Endometrium (tissue), 2 donors: ENCODE data around the gene MORN1.

ENCODE experiments used
- FAIRE-seq: peaks from 2 replicates; lab custom pipeline; 2012; peaks lifted over from hg19 to GRCh38; lab: Jason Lieb, UNC
- donor health status: control.
- donor health status: control.

The MORN1 gene

DNA sequence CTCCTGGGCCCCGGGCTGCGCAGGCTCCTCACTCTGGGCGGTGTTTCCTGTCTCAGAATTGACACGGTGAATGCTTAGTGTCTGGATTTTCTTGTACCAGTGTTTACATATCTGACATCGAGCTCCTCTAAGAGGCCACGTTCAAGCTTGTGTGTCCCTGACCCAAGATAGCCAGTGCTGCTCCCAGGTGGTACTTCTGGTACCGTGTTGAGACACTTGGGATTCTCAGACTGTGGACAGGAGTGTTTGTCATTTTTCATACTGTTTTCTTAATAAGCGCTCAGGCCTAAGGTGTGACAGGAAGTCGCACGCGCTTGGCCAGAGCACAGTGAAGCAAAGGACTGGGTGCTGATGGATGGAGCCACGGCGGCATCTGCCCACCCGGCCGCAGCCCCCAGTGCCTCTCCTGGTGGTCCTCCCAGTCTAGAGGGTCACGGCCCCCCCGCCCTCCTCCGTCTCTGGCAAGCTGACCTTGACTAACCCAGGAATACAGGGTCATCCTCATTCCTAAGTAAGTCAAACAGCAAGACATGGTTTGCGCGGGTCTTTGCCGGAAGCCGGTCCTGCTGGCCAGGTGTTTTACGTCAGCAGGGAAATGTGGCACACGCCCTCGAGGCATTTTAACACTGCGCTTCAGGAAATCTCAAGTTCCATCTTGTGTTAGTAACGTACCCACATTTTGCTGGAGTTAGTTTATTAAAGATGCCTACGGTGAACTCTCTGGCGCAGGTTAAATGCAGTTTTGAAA lies 13.0 kb upstream of the MORN1 start:
- FAIRE-seq = no peak

DNA sequence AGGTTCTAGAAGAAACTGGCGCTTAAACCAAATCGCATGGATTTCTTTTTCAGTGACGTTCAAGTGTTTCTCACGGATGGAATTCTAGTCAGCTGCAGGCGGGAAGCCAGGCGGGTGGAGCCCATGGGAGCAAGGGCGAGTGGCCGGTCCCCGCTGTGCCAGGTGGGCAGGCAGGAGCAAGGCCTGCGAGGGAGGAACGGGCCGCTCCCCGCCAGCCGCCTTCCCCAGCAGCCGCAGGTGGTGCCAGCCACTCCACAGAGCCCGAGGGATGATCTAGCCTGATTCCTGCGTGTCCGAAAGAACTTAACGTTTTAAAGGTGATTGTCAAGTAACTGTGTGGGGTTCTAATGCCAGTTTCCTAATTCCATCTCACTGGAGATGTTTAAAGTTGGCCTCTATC lies 11.9 kb upstream of the MORN1 start:
- FAIRE-seq = no peak

DNA sequence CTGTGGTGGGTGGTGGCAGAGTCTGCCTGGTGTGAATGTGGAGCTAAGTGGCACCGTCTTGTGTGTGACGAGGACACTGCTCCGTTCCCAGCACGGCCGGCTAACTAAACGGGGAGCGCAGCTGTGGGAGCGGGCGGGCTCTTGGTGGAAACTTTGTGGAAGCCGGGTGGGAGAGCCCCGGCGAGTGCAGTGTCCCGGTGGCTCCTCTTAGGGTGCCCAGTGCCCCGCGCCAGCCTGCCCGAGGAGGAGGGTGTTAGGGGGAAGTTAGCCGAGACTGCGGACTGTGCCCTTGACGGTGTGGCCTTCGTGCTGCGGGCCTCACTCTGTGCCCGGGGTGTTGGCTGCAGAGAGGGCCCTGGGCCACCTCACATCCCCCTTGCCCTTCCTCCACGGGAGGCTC lies 11.1 kb upstream of the MORN1 start:
- no peak for FAIRE-seq

DNA sequence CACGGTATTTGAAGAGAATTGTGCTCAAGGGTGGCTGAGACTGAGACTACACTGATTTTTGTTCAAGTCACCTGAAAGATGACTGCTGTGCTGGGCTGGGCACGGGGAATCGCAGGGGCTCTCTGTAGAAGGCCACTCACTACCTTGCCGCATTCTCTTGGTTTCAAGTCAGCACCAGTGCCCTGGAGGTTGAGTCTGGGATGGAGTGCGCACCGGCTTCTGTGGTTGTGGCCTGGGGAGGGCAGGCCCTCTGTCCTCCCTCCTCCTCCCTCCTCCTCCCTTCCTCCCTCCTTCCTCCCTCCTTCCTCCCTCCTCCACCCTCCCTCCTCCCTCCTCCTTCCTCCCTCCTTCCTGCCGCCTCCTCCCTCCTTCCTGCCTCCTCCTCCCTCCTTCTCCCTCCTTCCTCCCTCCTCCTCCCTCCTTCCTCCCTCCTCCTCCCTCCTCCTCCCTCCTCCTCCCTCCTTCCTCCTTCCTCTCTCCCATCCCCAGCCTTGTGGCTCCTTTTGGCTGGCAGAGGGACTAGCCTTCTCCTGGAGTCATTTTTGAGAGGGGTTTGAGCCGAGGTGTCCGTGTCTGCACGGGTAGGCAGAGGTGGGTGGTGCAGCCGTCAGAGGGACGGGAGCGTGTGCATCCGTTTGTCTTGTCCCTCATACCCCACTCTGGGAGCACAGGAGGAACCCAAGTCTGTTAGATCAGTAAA lies 9.7 kb upstream of the MORN1 start:
- FAIRE-seq = no peak

DNA sequence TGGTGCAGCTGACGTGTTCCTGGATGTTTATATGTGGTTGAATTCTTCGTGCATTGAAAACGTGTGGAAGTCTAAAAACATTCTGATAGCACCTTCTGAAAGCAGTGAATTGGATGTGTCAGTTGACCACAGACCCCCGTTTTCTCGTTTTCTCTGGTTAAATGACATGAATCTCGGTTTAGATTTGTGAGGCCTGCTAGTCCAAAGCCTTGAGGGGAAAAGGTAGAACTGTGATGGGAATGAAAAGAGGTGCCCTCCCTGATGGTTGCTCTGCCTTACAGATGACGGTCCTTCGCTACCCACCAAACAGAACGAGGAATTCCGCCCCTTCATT lies 9.2 kb upstream of the MORN1 start:
- no peak for FAIRE-seq

DNA sequence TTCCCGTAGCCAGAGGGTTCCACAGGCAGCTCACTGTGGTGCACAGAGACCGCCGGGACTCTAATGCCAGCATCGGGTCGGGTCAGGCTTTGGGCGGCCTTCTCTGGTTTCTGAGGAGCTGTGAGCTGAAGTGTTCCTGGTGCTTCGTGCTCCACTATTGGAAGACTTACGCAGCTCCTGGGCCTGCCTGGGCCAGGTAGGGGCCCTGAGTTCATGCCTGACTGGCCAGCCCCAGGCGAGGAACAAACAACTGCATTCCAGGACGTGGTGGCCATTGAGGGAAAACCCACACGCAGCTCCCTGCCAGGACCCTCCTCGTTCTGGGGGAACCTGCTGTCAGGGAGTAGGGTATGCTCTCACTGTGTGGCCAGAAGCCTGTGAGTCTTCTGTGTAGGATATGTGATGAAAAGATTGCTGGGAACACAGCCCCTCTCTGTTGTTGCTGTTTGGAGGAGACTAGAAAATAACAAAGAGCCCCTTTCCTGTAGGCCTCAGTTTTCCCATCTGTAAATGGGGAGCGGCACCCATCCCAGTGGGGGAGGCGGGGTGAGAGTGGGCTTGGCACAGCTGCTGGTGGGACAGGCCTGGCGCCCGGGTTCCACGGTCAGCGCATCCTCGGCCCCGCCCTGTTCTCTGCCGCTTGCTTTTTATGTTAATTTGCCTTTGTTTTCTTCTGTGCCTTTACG lies 8.7 kb upstream of the MORN1 start:
- FAIRE-seq = no peak

DNA sequence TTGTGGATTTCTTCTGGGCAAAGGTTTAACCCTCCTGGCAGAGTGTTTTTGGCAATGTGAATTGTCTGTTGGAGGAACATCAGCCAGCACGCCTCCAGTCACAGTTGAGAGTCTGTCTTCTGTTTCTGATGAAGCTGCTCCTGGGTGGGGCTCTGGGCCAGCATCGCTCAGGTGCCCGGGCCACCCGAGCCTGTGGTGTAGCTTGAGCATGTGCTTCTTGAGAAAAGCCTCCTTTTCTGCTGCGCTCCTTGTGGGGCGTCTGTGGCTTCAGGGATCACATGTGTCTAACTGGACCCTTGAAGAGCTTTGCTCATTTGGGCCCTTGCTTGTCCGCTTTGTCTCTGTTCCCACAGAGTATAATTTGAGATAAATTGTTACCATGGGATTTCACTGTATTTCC lies 7.5 kb upstream of the MORN1 start:
- no peak for FAIRE-seq

DNA sequence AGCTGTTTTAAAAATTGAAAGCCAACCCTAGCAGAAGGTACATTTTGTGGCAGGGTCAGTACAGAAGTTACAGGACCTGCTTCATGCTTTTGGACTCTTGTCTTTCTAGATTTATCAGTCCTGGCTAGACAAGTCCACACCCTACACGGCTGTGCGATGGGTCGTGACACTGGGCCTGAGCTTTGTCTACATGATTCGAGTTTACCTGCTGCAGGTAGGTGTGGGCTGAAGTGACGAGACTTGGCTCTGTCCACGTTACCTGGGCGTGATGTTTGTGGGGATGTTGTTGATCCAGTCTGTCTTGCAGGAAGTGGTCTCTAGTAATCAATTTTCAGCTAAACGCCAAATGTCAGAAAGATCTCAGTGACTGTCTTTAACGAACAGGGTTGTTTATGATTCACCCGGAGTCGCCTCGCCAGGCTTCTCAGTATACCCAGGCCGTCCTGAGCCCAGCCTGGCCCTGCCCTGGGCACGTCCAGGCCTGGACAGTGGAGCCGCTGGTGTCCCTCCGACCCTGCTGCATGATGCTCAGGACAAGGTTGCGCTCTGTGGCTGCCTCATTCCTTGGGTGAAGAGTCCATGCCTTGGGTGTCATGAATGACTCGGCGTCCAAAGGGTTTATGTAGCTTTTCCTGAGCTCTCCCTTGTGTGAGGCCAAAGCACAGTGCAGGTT lies 5.8 kb upstream of the MORN1 start:
- FAIRE-seq = no peak

DNA sequence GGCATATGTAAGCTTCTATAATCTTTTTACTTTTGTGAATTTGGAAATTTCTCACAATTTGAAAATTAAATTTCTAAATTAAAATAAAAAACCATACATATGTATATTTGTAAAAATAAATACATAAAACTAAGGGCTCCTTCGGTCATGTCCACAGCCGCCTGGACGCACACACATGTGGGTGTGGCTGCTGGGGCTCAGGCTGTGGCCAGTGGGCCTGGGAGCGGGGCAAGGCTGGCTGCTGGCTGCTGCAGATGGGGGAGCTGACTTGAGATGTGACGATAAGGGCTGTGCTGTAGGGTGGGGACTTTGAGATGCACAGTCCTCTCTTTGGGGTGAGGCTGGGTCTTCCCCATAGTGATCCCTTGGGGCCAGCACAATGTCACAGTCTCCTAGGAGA lies 5.1 kb upstream of the MORN1 start:
- no peak for FAIRE-seq

DNA sequence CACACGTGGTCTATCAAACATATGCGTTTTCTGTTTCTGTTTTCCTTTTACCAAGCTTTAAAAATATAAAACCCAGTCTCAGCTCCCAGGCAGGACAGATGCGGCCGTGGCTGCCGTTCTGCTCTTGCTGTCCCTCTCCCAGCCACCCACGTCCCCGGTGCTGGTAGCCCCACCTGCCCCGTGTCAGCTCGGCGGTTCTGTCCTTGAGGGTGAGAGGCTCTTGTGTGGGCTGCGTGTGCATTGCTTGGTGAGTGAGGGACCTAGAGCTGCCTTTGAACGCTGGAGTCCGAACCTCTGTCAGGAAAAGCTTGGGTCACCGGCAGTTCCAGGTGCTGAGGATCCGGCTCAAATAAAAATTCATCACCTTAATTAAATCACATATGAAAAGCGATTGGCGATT lies 4.7 kb upstream of the MORN1 start:
- FAIRE-seq = no peak

DNA sequence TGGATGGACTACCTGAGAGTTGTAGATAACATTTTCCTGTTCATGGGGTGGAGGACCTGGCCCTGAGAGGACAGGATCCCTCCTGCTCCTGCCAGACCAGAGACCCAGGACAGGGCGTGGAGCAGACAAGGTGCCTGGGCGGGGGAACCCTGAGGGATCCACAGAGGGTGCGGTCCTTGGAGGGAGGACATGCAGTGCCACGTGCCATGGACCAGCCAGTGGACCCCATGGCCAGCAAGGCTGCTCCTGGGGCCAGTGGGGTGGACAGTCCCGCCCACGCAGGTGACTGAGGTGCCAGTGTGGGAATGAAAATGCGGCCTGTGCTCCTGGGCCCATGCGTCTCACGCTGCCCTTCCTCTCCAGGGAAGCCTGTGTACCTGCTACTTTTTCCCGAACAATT lies 3.9 kb upstream of the MORN1 start:
- FAIRE-seq = no peak

DNA sequence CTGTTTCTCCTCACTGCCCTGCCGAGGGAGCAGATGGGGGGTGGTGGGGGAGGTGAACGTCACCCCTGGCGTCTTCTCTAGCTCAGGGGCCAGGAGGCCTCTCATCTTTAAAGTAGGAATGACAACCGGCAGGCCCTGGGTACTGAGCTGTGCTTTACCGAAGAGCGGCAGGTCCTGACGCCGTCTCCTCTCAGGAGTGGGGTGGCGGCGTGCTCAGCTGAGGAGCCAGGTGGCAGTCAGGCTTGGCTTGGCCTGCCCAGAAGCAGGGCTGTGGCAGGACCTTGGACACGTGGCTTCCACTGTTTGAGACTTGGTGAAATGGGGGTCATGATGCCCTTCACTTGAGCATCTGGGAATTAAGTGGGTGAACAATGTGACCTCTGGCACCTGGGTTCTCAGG lies 3.4 kb upstream of the MORN1 start:
- no peak for FAIRE-seq

DNA sequence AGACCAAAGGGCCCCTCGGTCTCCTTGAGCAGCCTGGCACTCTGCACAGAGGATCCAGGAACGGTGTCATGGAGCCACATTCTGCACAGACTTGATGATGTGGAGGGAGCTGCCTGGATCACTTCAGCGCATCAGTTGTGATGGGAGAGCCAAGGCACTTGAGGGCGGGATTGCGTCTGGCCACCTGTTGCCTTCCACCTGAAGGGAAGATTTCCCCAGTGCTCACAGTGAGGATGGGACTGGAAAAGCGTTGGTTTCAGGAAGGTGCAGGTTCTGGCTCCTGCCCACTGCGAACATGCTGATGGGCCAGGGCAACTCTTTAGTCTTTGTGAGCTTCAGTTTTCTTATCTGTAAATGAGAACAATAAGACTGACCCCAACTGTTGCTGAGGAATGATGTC lies 2.9 kb upstream of the MORN1 start:
- FAIRE-seq = no peak

DNA sequence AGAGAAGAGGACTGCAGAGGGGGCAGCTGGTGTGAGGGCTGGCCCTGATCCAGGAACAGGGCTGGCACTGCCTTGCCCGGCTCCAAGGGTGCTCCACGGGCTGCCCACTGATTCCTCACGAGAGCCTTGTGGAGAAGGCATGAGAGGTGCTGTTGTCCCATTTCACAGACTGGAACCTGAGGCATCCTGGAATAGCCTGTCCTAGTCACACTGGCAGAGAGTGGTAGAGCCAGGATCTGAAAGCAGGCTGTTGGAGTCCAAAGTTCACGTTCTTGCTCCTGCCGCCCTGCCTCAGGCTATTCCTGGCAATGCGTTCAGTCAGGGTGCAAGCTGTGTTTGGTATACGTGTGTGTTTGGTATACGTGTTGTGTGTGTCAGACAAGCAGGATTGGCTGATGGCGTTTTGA lies 2.1 kb upstream of the MORN1 start:
- no peak for FAIRE-seq

DNA sequence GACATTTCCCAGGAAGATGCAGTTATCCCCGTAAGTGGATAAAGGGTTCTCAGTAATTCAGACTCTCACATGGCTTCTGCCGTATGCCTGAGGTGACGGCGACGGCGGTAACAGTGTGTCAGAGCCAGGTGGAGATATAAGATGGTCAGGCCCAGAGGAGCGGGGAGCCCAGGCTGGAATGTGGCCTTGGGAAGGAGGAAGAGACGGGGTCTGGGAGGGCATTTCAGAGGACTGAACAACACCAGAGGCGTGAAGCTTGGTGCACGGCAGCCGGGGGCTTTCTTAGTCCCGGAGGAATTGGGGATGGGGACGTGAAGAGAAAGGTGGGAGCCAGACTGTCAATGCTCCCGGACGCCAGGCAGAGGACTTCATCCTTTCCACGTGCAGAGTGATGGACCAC lies 1.3 kb upstream of the MORN1 start:
- FAIRE-seq = no peak

DNA sequence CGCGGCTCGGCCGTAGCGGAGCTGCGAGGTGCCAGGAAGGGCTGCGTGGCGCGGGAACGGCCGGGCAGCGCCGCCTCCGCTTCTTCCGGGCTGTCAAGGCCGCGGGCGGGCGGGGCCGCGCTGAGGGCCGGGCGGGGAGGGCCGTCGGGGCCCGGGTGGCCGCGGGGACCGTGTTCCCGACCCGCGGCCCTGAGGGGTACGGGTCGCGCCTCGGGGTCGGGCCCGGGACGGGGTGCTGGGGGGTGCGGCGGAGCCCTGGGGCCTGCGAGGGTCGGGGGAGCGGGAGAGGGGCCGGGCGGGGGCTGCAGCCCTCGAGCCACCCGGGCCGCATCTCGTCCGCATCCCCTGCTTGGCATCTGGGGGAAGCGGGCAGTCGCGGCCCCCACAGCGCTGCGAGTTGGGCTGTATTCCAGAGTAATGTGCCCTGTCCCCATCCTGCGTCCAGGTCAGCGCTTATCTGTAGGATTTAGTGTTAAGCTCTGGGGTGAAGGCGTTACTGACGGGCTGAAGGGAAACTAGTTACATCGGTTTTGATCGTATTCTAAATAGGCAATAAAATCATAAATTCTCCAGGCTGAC lies 666 bp upstream of the MORN1 start:
- no peak for FAIRE-seq

DNA sequence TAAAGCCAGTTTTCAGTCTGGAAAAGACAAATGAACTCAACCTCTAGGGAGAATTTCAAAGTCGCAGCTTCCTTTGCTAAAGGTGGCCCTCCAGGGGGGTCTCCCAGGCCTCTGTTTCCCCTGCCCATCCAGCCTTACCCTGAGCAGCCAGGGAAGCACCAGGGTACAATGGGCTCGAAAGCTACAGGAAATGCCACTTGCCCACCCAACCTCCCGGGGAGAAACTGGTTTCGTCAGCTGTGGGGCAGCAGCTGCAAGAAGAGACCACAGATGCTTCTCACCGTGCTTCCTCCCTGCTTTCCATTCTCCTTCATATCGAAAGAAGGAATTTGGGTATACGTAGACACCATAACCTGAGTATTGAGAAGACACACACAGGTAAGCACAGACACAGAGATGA lies 1.7 kb downstream of the MORN1 start:
- FAIRE-seq = no peak

DNA sequence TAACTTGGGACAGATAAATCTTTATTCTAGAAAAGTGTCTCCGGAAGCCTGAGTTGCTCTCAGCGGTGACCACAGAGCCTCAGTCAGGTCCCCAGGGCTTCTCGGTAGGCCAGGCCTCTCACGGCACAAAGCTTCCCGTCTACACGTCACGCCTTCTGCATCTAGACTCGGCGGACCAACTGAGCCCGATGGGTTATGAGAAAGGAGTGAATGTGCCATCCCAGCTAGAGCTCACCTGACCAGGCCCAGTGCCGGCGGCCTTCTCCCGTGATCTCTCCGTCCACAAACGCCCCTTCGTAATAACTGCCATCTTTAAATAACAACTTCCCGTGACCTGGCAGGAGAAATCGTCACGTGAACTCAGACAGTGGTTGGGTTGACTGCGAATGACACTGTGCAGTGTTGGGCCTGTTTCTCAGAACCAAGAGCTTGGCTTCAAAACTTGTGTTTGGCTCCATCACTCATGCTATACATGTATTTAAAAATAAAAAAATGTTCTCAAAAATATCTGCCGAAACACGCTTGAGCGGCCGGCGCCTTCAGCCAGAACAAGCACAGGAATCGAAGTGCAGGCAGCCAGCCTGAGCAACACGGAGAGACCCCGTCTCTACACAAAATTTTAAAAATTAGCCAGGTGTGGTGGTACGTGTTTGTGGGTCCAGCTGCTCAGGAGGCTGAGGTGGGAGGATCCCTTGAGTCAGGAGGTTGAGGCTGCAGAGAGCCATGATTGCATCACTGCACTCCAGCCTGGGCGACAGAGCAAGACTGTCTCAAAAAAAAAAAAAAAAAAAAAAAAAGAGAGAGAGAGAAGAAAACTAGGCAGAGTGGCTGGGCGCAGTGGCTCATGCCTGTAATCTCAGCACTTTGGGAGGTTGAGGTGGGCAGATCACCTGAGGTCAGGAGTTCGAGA lies 3.1 kb downstream of the MORN1 start:
- FAIRE-seq = no peak

DNA sequence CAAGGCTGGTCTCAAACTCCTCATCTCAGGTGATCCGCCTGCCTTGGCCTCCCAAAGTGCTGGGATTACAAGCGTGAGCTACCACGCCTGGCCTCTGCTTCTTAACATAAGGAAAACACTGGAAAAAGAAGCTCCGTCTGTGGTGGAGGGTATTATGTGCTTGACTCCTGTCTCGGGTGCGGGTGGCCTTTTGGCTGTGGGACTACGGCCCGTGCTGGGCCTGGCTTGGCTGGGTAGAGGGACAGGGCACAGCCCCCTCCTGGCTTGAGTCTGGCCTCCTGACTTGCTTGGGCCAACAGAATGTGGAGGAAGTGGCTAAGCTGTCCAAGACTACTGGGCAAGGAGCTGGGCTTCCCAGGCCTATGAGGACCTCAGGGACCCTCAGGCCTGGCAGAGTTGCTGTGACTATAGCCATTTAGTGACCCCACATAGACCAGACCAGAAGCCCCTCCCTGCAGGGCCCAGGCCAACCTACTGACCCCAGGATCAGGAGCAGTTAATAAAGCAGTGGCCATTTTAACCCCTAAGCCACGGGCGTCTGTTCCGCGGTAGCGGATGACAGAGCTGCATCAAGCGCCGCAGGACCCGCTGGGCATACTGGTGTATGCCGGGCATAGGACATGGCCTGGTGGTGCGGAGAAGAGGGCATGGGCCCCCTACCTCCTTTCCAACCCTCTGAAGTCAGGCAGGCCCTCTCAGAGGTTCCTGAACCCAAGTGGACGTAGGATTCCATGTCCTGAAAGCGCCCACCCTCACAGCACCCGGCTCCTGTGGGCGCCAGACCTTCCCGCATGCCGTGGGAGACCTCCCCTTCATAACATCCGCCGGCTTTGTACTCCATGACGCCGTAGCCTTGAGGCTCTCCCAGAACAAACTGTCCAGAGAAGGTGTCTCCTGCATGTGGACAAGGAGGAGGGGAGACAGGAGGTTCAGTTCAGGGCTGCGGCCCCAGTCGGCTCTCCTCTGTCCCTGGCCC lies 4.4 kb downstream of the MORN1 start:
- no peak for FAIRE-seq

DNA sequence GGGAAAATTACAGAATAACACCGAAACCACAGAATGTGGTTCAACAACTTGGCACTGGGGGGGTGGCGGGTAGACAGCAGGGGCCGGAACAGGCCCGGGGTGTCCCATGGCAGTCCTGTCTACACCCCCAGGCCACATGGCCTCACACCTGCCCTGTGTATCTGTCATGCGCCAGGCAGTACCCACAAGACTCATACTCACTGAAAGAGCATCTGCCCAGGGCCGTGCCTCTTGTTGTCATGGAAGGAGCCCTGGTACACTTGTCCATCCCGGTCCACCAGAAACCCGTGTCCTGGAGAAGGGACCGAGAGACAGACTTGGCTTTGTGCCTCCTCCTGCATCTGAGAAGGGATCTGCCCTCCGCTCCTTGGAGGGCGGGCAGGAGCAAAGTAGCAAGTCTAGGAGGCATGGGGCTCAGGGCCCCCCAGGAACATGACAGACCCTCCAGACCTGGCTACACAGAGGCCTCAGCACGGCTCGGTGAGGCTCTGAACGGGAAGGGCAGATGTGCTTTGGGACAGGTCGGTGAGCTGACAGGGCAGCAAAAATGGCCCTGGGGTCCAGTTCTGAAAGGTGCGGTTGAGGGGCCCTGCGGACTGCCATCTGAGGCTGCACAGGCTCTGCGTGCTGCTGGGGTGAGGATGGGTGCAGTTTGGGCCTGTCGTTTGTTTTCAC lies 5.6 kb downstream of the MORN1 start:
- FAIRE-seq = no peak
